HepG2 (cell line): Measurements from ENCODE around the gene HEXIM1. TPM values are rescaled to one million over a fixed set of nuclear protein-coding genes. Genes with fewer than 3 reads are reported as not detected.

Experiments used
- BCL6 ChIP-seq: IDR thresholded peaks from 2 replicates; pipeline ENCODE4 v1.6.1; 2016; ENCODE audit warnings: missing genetic modification reagents, missing compliant biosample characterization
- CENPBD1 ChIP-seq: sonication (generic); formaldehyde crosslinking; IDR thresholded peaks from 2 replicates; pipeline ENCODE4 v1.8.0; 2022; ENCODE audit warnings: missing genetic modification reagents, low read depth, mild to moderate bottlenecking, borderline replicate concordance
- DMAP1 ChIP-seq: IDR thresholded peaks from 2 replicates; pipeline ENCODE4 v1.6.1; 2016
- EP300 ChIP-seq, 3 experiments: sonication (generic) in 1 of 3; formaldehyde crosslinking in 1 of 3; IDR thresholded peaks; 2 replicates each; pipeline versions ENCODE4 v1.5.1 to v1.6.1; 2011 to 2020; ENCODE audit warnings: low read depth in 2 of 3, low read length in 2 of 3, borderline replicate concordance in 1 of 3, improper control_type of control experiment in 1 of 3, mild to moderate bottlenecking in 1 of 3, missing genetic modification reagents in 1 of 3, moderate library complexity in 1 of 3
- FOXA1 ChIP-seq, 2 experiments: fragments of 450-650 bp in 1 of 2; sonication (generic) in 1 of 2; formaldehyde crosslinking in 1 of 2; IDR thresholded peaks; 2 replicates each; pipeline versions ENCODE4 v1.4.0 to v1.6.1; 2016 to 2020; ENCODE audit warnings: missing genetic modification reagents in 1 of 2
- JUND ChIP-seq: sonication (generic); formaldehyde crosslinking; IDR thresholded peaks from 2 replicates; pipeline ENCODE4 v1.8.0; 2022; ENCODE audit warnings: mild to moderate bottlenecking, missing genetic modification reagents
- KDM2A ChIP-seq: sonication (generic); formaldehyde crosslinking; IDR thresholded peaks from 2 replicates; pipeline ENCODE4 v1.4.0; 2020; ENCODE audit warnings: low read depth, missing genetic modification reagents, borderline replicate concordance
- MXD4 ChIP-seq: IDR thresholded peaks from 2 replicates; pipeline ENCODE4 v1.6.1; 2016; ENCODE audit warnings: mild to moderate bottlenecking, missing biosample characterization, missing genetic modification reagents
- NCOA2 ChIP-seq: sonication (generic); formaldehyde crosslinking; IDR thresholded peaks from 2 replicates; pipeline ENCODE4 v1.8.0; 2022; ENCODE audit warnings: inconsistent platforms
- NR2F1 ChIP-seq, 2 experiments: fragments of 450-650 bp in 1 of 2; formaldehyde crosslinking in 1 of 2; IDR thresholded peaks; 2 replicates each; pipeline versions ENCODE4 v1.5.0 to v1.6.1; 2016 to 2020; ENCODE audit warnings: mild to moderate bottlenecking in 1 of 2, missing compliant biosample characterization in 1 of 2, missing genetic modification reagents in 1 of 2, moderate library complexity in 1 of 2
- NR2F2 ChIP-seq: IDR thresholded peaks from 2 replicates; pipeline ENCODE4 v1.6.1; 2012; ENCODE audit warnings: low read depth, inconsistent platforms, borderline replicate concordance
- PITX1 ChIP-seq: sonication (generic); formaldehyde crosslinking; IDR thresholded peaks from 2 replicates; pipeline ENCODE4 v1.5.1; 2020; ENCODE audit warnings: mild to moderate bottlenecking, missing genetic modification reagents
- RXRA ChIP-seq: sonication (generic); formaldehyde crosslinking; IDR thresholded peaks from 2 replicates; pipeline ENCODE4 v1.5.1; 2020; ENCODE audit warnings: missing genetic modification reagents
- SALL1 ChIP-seq: sonication (generic); formaldehyde crosslinking; IDR thresholded peaks from 2 replicates; pipeline ENCODE4 v1.8.0; 2022; ENCODE audit warnings: mild to moderate bottlenecking, missing genetic modification reagents
- SP2 ChIP-seq: sonication (generic); formaldehyde crosslinking; IDR thresholded peaks from 2 replicates; pipeline ENCODE4 v1.5.1; 2020; ENCODE audit warnings: mild to moderate bottlenecking, missing genetic modification reagents
- TBX2 ChIP-seq: sonication (generic); formaldehyde crosslinking; IDR thresholded peaks from 2 replicates; pipeline ENCODE4 v1.5.0; 2020; ENCODE audit warnings: missing genetic modification reagents, mild to moderate bottlenecking, borderline replicate concordance
- TFDP2 ChIP-seq: sonication (generic); formaldehyde crosslinking; IDR thresholded peaks from 2 replicates; pipeline ENCODE4 v1.4.0; 2020; ENCODE audit warnings: missing genetic modification reagents
- ZBTB33 ChIP-seq: sonication (generic); formaldehyde crosslinking; IDR thresholded peaks from 2 replicates; pipeline ENCODE4 v1.4.0; 2020; ENCODE audit warnings: missing genetic modification reagents
- ZBTB43 ChIP-seq: sonication (generic); formaldehyde crosslinking; conservative IDR thresholded peaks from 2 replicates; pipeline ENCODE4 v1.4.0; 2020; ENCODE audit warnings: missing genetic modification reagents
- ZGPAT ChIP-seq: IDR thresholded peaks from 2 replicates; pipeline ENCODE4 v1.6.1; 2016; ENCODE audit warnings: mild to moderate bottlenecking
- ZKSCAN1 ChIP-seq: fragments of 150-350 bp; IDR thresholded peaks from 2 replicates; pipeline ENCODE4 v1.6.1; 2014; ENCODE audit warnings: low read length
- ZNF225 ChIP-seq: sonication (generic); formaldehyde crosslinking; IDR thresholded peaks from 2 replicates; pipeline ENCODE4 v1.4.0; 2020; ENCODE audit warnings: mild to moderate bottlenecking, missing genetic modification reagents
- ZNF547 ChIP-seq: sonication (generic); formaldehyde crosslinking; IDR thresholded peaks from 2 replicates; pipeline ENCODE4 v1.5.1; 2020; ENCODE audit warnings: mild to moderate bottlenecking, missing genetic modification reagents
- ZNF776 ChIP-seq: sonication (generic); formaldehyde crosslinking; IDR thresholded peaks from 2 replicates; pipeline ENCODE4 v1.4.0; 2020; ENCODE audit warnings: mild to moderate bottlenecking, missing genetic modification reagents
- polyA plus RNA-seq, 8 experiments: library from polyadenylated mRNA; depleted of rRNA in 3 of 8; stranded (reverse) in 7 of 8; unstranded in 1 of 8; fragments of >200 nt; fragmentation: Illumina TruSeq in 4 of 8; extraction: Trizol in 4 of 8; gene quantifications; 2 replicates each; pipeline versions ENCODE4 v1.2.1 to v1.2.3, GENCODE V29; 2011 to 2016; ENCODE audit warnings: low read depth in 4 of 8, missing spikeins in 1 of 8, mixed read lengths in 1 of 8; ENCODE audit not compliant: insufficient read depth in 1 of 8
- total RNA-seq, 5 experiments: library from RNA; depleted of rRNA; stranded (reverse); fragments of >200 nt; fragmentation: Illumina TruSeq; extraction: Trizol; gene quantifications; 2 replicates each; pipeline ENCODE4 v1.2.3, GENCODE V29; 2016; ENCODE audit warnings: low read depth in 1 of 5

HEXIM1 gene
- total and polyA plus RNA-seq, 2 of the 13 experiments (the other 11 are each of a cell fraction or from before 2014, with no cell fraction given) = 10.5 to 16.6 TPM

GRCh38 chr17:45129426-45129939 is 18.8 kb upstream of the HEXIM1 start (continued):
- TF ChIP-seq PITX1 (CRISPR knock-in tag) = peak; percentile 96
- peak; percentile 97 for TF ChIP-seq ZBTB33 (CRISPR knock-in tag)
- TF ChIP-seq TFDP2 (CRISPR knock-in tag) = no peak
- no peak for TF ChIP-seq SP2
- peak; percentile 40; the same call in 1 of the 2 replicates for TF ChIP-seq ZGPAT (CRISPR knock-in tag)
- TF ChIP-seq MXD4 (CRISPR knock-in tag) = peak; percentile 29; the same call in 1 of the 2 replicates
- peak; percentile 89 for TF ChIP-seq RXRA (CRISPR knock-in tag)
- 0 out of 2 replicates have a peak, but pooled peaks have one; percentile 19 for TF ChIP-seq NR2F2
- TF ChIP-seq KDM2A (CRISPR knock-in tag) = peak; percentile 51
- TF ChIP-seq FOXA1 (IDR thresholded peaks at IDR 0.05) = no peak
- peak; percentile 33; the same call in 1 of the 2 replicates for TF ChIP-seq FOXA1 (CRISPR knock-in tag; IDR thresholded peaks at IDR 0.05)
- TF ChIP-seq BCL6 (CRISPR knock-in tag) = peak; percentile 43; the same call in 1 of the 2 replicates
- peak; percentile 51; the same call in 1 of the 2 replicates for TF ChIP-seq ZNF225 (CRISPR knock-in tag)
- 0 out of 4 replicates have a peak, but pooled peaks of 1 of the 2 experiments have one; percentile 28 for TF ChIP-seq NR2F1 (CRISPR knock-in tag; IDR thresholded peaks at IDR 0.05)
- peak; percentile 40; the same call in 1 of the 2 replicates for TF ChIP-seq TBX2 (CRISPR knock-in tag)
- no peak for TF ChIP-seq ZKSCAN1
- 0 out of 2 replicates have a peak, but pooled peaks have one; percentile 8 for TF ChIP-seq ZNF547 (CRISPR knock-in tag)
- TF ChIP-seq SALL1 (CRISPR knock-in tag) = peak; percentile 66; the same call in 1 of the 2 replicates
- TF ChIP-seq ZNF776 (CRISPR knock-in tag) = peak; percentile 19; the same call in 1 of the 2 replicates
- peak in 1 of 2 experiments; percentile 24; a peak in 1 of 4 replicates for TF ChIP-seq EP300 (IDR thresholded peaks at IDR 0.05; ENCODE audit: low read depth in 2 of 2, low read length in 2 of 2)
- no peak; the same call in 1 of the 2 replicates for TF ChIP-seq EP300 (CRISPR knock-in tag; IDR thresholded peaks at IDR 0.05; ENCODE audit: borderline replicate concordance)
- TF ChIP-seq ZBTB43 (CRISPR knock-in tag) = peak; percentile 69; the same call in 1 of the 2 replicates
- TF ChIP-seq NCOA2 (CRISPR knock-in tag) = peak; percentile 80
- TF ChIP-seq CENPBD1 (CRISPR knock-in tag) = no peak
- TF ChIP-seq DMAP1 (CRISPR knock-in tag) = 0 out of 2 replicates have a peak, but pooled peaks have one; percentile 60
- no peak for TF ChIP-seq JUND (CRISPR knock-in tag)
